ENCODE data around the gene MBD5. TPM values are rescaled to one million over a fixed set of nuclear protein-coding genes. Genes with fewer than 3 reads are reported as not detected.

Gene MBD5
- total RNA-seq, 1 donor from 2014 or later, result 59.3 TPM

GRCh38 chr2:148218326-148219075 lies 197.6 kb downstream of the MBD5 start:
- Mint-ChIP-seq H3K27me3 (ENCODE audit: unreplicated experiment) (no peaks in the 10 kb centered on the region), H3K4me1 (ENCODE audit: unreplicated experiment) (no peaks in the 10 kb centered on the region), H3K4me3 (ENCODE audit: unreplicated experiment) (no peak overlapping the region), H3K9me3 (ENCODE audit: unreplicated experiment) (no peaks in the 10 kb centered on the region), H3K36me3 (ENCODE audit: low read depth, unreplicated experiment) (peaks cover 11% of the 10 kb centered on the region), H3K27ac (ENCODE audit: unreplicated experiment) (no peak overlapping the region)
- DNase-seq (ENCODE audit: low spot score), result no peak
- no peak for TF ChIP-seq CTCF (IDR thresholded peaks at IDR 0.05; ENCODE audit: unreplicated experiment)

- no peak overlapping the region for H3K4me3 Mint-ChIP-seq (ENCODE audit: unreplicated experiment)
- no peaks in the 10 kb centered on the region for H3K27me3 Mint-ChIP-seq (ENCODE audit: unreplicated experiment)
- H3K9me3 Mint-ChIP-seq (ENCODE audit: unreplicated experiment), result no peaks in the 10 kb centered on the region
- H3K4me1 Mint-ChIP-seq (ENCODE audit: unreplicated experiment), result no peaks in the 10 kb centered on the region
- peaks cover 11% of the 10 kb centered on the region for H3K36me3 Mint-ChIP-seq (ENCODE audit: low read depth, unreplicated experiment)
- H3K27ac Mint-ChIP-seq (ENCODE audit: unreplicated experiment), result no peak overlapping the region
- no peak for DNase-seq (ENCODE audit: low spot score)
- TF ChIP-seq CTCF (IDR thresholded peaks at IDR 0.05; ENCODE audit: unreplicated experiment), result no peak
Measured at GRCh38 chr2:148221166-148221565, 200.3 kb downstream of the MBD5 start.

GRCh38 chr2:148221926-148222325 lies 201.0 kb downstream of the MBD5 start:
- Mint-ChIP-seq H3K27ac (ENCODE audit: unreplicated experiment) (no peak overlapping the region), H3K9me3 (ENCODE audit: unreplicated experiment) (no peaks in the 10 kb centered on the region), H3K27me3 (ENCODE audit: unreplicated experiment) (no peaks in the 10 kb centered on the region), H3K36me3 (ENCODE audit: low read depth, unreplicated experiment) (peaks cover 11% of the 10 kb centered on the region), H3K4me1 (ENCODE audit: unreplicated experiment) (no peaks in the 10 kb centered on the region), H3K4me3 (ENCODE audit: unreplicated experiment) (no peak overlapping the region)
- no peak for TF ChIP-seq CTCF (IDR thresholded peaks at IDR 0.05; ENCODE audit: unreplicated experiment)
- DNase-seq (ENCODE audit: low spot score), result no peak

- H3K9me3 Mint-ChIP-seq (ENCODE audit: unreplicated experiment), result peaks cover 1% of the 10 kb centered on the region
- no peak for DNase-seq (ENCODE audit: low spot score)
- peaks cover 14% of the 10 kb centered on the region for H3K36me3 Mint-ChIP-seq (ENCODE audit: low read depth, unreplicated experiment)
- no peaks in the 10 kb centered on the region for H3K4me1 Mint-ChIP-seq (ENCODE audit: unreplicated experiment)
- H3K4me3 Mint-ChIP-seq (ENCODE audit: unreplicated experiment), result no peak overlapping the region
- TF ChIP-seq CTCF (IDR thresholded peaks at IDR 0.05; ENCODE audit: unreplicated experiment), result no peak
- no peak overlapping the region for H3K27ac Mint-ChIP-seq (ENCODE audit: unreplicated experiment)
- no peaks in the 10 kb centered on the region for H3K27me3 Mint-ChIP-seq (ENCODE audit: unreplicated experiment)
Measured at GRCh38 chr2:148231858-148232257, 211.0 kb downstream of the MBD5 start.

GRCh38 chr2:148234143-148234542 lies 213.3 kb downstream of the MBD5 start:
- Mint-ChIP-seq H3K36me3 (ENCODE audit: low read depth, unreplicated experiment) (peaks cover 25% of the 10 kb centered on the region), H3K27me3 (ENCODE audit: unreplicated experiment) (no peaks in the 10 kb centered on the region), H3K4me3 (ENCODE audit: unreplicated experiment) (no peak overlapping the region), H3K27ac (ENCODE audit: unreplicated experiment) (no peak overlapping the region), H3K4me1 (ENCODE audit: unreplicated experiment) (no peaks in the 10 kb centered on the region), H3K9me3 (ENCODE audit: unreplicated experiment) (peaks cover 5% of the 10 kb centered on the region)
- no peak for TF ChIP-seq CTCF (IDR thresholded peaks at IDR 0.05; ENCODE audit: unreplicated experiment)
- no peak for DNase-seq (ENCODE audit: low spot score)
